NCI-H1694 treated with DMSO at 0.1 percent for 48 hours (cell line): Measurements from ENCODE around the gene TMEM63C.

Experiments
- DNase-seq: peaks from one replicate; lab custom pipeline; 2025; lab: John Stamatoyannopoulos, UW

The TMEM63C gene

GRCh38 chr14:77181603-77182437 is at the start of gene TMEM63C:
Gene TMEM63C (plus strand): TSS chr14:77181798. CDS start chr14:77218814, 37,016 bp downstream.
- peak; percentile 99 for DNase-seq

GRCh38 chr14:77131871-77132486 is 49.6 kb upstream of the TMEM63C start:
- DNase-seq = no peak

GRCh38 chr14:77133720-77134338 is 47.8 kb upstream of the TMEM63C start:
- no peak for DNase-seq

GRCh38 chr14:77139022-77139421 is 42.6 kb upstream of the TMEM63C start:
- no peak for DNase-seq

- peak; percentile 76 for DNase-seq
These were observed 41.8 kb upstream of the TMEM63C start for GRCh38 chr14:77139540-77140358.

- DNase-seq = peak; percentile 63
These were observed 41.0 kb upstream of the TMEM63C start for GRCh38 chr14:77140359-77141213.

GRCh38 chr14:77141214-77142004 is 40.2 kb upstream of the TMEM63C start, which contains the start of gene ZDHHC22:
Gene ZDHHC22 (minus strand): TSS chr14:77141791. CDS start chr14:77139738, 2,053 bp downstream.
- peak; percentile 94 for DNase-seq

GRCh38 chr14:77142005-77142800 is 39.4 kb upstream of the TMEM63C start:
- no peak for DNase-seq

GRCh38 chr14:77143071-77143470 is 38.5 kb upstream of the TMEM63C start:
- peak; percentile 62 for DNase-seq

- no peak for DNase-seq
These were observed 37.0 kb upstream of the TMEM63C start for GRCh38 chr14:77144412-77145115.

GRCh38 chr14:77145975-77146740 is 35.4 kb upstream of the TMEM63C start:
- DNase-seq = no peak

- peak; percentile 45 for DNase-seq
These were observed 32.9 kb upstream of the TMEM63C start for GRCh38 chr14:77148510-77149231.

- DNase-seq = peak; percentile 89
These were observed 30.4 kb upstream of the TMEM63C start for GRCh38 chr14:77151245-77151644.

GRCh38 chr14:77151918-77152588 is 29.5 kb upstream of the TMEM63C start:
- DNase-seq = peak; percentile 97

GRCh38 chr14:77153802-77154201 is 27.8 kb upstream of the TMEM63C start:
- DNase-seq = no peak

- peak; percentile 46 for DNase-seq
These were observed 27.2 kb upstream of the TMEM63C start for GRCh38 chr14:77154421-77154820.

- no peak for DNase-seq
These were observed 26.5 kb upstream of the TMEM63C start for GRCh38 chr14:77155083-77155482.
